GM18520 (cell line): ENCODE measurements around the gene LRP1.

ENCODE experiments used
- ATAC-seq: cut with Tn5 transposase; IDR thresholded peaks from one replicate; pipeline ENCODE4 v1.9.1; 2021; ENCODE audit not compliant: unreplicated experiment

LRP1 gene

DNA sequence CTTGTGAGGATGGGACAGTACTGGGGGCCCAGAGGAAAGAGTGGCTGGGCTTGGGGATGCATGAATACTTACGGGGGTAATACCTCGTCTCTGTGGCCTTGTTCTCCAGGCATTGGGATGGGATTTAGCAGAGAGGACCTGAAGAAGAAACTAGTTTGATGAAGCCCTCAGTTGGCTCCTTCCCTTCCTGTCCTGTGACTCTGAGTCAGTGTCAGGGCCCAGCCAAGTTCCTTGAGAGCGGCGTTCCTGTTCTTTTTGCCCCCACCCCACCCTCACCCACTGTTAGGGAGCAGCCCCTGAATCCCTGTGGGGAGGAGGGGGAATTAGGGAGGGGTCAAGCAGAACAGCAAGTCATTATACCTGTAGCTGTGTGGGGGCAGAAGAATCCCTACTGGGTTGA is 24.4 kb downstream of the LRP1 start:
- no peak for ATAC-seq

DNA sequence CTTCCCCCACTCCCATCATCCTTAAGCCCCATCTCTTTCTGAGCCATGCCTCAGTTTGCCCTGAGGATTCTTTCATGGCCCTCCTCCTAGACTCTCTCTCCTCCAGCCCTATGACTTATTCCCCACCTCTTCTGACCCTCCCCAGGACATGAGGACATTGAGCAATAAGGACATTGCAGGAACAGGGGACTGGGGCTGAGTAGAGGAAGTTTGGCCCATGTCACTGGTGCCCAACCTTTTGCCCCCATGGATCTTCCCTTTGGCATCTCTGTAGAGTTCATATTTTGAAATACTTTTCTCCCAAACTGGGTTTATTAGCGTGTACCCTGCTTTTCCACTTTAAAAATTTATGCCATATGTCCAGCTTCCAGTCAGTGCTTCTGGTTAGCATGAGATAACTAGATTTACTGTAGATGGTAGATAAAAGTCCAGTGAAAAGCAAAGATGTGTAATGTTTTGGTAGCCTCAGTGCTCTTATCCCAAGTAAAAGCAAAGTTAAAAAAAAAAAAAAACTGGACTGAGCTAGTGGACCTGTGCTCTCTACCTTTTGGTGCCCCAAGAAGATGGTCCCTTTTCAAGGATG is 25.2 kb downstream of the LRP1 start:
- ATAC-seq: no peak

GRCh38 chr12:57154076-57154475 is 25.8 kb downstream of the LRP1 start:
- no peak for ATAC-seq

DNA sequence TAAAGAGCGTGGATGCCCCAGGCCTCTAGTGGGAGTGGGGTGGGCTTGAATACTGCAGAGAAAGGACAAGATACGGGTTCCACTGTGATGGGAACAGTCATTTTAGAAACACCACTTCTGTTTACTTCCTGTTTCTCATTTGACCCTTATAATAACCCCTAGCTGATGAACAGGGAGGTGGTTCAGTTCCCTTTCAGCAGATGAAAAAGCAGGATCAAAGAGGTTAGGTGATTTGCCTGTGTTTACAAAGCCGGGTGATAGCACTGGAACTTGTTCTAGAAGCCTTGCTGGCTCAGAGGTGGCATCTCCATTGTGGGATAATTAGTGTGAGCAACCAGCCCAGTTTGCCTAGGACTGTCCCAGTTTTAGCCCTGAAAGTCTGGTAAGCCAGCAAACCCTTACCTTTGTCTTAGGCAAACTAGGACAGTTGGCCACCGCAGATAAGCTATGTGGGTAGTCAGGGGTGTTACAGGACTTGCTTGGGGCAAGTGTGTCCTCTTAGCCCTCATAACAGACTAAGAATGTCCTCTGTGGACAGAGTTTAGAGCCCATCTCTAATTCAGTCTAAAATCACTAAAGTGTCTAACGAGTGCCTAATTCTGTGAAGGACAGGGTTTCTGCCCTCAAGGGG is 26.6 kb downstream of the LRP1 start:
- ATAC-seq: no peak

DNA sequence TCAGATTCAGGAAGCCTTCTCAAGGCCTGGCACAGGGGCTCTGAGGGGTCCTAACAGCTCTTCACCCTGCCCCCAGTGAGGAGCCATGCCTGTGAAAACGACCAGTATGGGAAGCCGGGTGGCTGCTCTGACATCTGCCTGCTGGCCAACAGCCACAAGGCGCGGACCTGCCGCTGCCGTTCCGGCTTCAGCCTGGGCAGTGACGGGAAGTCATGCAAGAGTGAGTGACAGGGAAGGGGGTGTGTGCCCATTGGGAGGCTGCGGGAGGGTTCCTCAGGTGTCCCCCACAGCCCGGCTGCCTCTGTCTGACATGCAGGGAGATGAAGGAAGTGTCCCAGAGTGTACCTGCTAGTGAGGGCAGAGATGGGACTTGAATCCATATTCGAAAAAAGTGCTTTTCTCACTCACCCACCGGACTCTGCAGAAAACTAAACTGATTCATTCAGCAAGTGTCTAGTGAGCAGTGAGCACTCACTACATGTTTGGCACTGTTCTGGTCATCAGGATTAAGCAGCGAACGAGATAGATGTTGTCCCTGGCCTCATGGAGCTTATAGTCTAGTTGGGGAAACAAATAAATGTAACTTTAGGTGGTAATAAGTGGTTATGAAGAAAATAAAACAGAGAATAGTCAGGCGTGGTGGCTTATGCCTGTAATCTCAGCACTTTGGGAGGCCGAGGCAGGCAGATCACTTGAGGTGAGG is 28.6 kb downstream of the LRP1 start:
- ATAC-seq: no peak

- ATAC-seq: no peak
Observed at GRCh38 chr12:57157588-57158173, 29.4 kb downstream of the LRP1 start.

GRCh38 chr12:57158186-57158585 is 29.9 kb downstream of the LRP1 start:
- ATAC-seq: no peak

DNA sequence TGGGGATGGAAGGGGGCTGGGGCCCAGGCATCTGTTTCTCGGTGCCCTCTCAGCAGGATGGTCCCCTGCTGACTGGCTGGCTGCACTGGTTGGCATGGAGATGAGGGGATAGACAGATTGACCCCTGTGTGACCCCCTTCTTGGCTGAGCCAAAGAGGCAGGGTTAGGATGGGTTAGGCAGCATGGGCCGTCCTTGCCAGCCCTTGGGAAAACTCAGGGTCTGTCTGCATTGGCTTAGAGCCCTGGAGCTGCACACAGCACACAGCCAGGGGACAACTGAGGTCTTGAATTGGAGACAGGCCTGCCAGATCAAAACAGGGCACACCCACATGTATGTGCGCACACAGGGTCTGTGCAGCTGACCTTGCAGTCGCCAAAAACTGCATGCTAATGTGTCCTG is 30.4 kb downstream of the LRP1 start:
- ATAC-seq: no peak

DNA sequence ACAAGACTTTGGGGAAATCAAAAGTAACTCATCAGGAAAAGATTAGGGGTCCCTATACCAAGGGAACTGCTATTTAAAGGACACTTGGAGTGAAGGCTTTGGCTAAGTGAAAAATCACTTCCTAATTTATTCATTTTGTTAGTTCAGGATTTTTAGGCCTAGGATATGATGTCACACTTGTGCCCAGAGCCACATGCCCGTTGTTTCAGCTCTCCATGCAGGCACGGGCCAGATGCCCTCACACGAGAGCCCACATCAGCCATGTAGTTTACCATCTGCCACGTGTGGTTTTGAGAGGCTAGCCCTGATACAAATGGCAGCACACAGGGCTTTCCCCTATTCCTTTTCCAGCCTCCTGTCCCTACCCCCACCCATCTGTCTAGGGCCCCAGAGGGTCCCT is 31.0 kb downstream of the LRP1 start:
- ATAC-seq: no peak

DNA sequence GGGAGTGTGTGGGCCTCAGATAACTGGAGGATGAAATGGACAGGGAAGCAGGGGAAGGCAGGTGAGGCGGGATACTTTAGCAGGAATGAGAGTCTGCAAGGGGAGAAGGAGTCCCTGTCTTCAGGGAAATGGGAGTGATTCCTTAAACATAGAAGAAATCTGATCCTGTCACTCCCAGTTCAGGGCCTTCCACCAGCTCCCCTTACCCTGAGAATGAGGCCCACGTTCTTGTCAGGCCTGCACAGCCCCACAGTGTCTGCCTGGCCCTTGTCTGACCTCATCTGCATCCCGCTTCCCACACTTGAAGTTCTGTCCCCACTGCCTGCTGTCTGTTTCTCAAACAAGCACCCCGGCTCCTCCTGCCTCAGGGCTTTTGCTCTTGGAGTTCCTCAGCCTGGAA is 31.8 kb downstream of the LRP1 start:
- no peak for ATAC-seq

DNA sequence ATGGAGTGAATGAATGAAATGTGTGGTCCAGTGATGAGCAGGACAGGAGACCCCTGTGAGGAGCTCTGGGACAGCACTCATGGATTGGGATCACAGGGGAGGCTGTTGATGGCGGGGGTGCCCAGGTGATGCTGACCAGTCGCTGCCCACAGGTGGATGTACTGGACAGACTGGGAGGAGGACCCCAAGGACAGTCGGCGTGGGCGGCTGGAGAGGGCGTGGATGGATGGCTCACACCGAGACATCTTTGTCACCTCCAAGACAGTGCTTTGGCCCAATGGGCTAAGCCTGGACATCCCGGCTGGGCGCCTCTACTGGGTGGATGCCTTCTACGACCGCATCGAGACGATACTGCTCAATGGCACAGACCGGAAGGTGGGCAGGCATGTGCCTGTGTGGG is 32.5 kb downstream of the LRP1 start:
- no peak for ATAC-seq

DNA sequence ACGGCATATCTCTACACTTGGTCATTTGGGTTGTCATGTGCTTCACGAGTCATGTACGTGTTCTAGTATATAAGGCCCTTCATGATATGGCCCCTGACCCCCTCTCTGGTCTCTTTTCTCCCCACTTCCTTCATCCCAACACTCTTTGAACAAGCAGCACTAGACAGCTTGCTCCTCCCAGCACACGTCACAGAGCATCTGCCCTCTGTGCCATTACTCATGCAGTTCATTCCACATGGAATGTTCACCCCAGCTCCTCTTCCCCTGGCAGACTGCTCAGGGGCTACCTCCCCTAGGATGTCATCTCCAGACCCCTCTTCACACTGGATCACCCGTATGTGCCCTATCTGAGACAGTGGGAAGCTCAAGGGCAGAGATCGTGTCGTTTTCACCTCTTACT is 33.2 kb downstream of the LRP1 start:
- no peak for ATAC-seq

- ATAC-seq: no peak
Observed at GRCh38 chr12:57162553-57163125, 34.4 kb downstream of the LRP1 start.

- ATAC-seq: no peak
Observed at GRCh38 chr12:57164454-57164853, 36.2 kb downstream of the LRP1 start.

- ATAC-seq: no peak
Observed at GRCh38 chr12:57164966-57165625, 36.8 kb downstream of the LRP1 start.

DNA sequence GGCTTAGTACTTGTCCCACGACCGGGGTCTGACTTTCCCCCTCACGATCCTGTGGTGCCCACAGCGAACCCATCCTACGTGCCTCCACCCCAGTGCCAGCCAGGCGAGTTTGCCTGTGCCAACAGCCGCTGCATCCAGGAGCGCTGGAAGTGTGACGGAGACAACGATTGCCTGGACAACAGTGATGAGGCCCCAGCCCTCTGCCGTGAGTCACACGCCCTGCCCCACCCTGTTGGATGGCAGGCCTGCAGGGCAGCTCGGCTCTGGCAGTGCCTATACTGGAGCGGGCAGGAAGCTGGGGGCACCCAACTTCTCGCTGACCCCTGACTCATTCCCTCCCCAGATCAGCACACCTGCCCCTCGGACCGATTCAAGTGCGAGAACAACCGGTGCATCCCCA is 37.5 kb downstream of the LRP1 start:
- ATAC-seq: no peak

GRCh38 chr12:57166971-57167371 is 38.7 kb downstream of the LRP1 start:
- no peak for ATAC-seq

- ATAC-seq: no peak
Observed at GRCh38 chr12:57168058-57168457, 39.8 kb downstream of the LRP1 start.

DNA sequence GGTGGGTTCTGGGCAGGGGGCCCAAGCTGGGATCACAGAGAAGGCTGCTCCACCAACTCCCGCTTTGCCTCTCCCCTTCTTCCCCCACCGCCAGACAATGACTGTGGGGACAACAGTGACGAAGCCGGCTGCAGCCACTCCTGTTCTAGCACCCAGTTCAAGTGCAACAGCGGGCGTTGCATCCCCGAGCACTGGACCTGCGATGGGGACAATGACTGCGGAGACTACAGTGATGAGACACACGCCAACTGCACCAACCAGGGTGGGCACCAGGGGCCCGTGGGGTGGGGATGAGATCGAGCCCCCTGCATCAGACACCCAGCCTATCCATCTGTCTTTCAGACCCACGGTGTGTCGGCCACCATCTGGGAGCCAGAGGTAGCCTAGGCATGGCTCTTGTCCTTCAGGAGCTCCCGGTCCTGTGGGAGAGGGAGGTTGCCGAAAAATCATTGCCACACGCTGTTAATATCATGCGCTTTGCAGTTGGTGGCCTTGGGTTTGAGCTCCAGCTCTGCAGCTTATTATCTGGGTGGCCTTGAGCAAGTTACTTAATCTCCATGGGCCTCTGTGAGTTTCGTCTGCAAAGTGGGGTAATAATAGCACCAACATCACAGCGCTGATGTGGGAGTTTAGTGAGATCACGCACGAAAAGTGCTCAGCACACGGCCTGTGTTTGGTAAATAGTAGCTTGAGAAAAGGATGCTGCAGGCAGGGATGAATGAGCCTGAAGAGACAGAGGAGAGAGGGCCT is 40.9 kb downstream of the LRP1 start:
- ATAC-seq: no peak

DNA sequence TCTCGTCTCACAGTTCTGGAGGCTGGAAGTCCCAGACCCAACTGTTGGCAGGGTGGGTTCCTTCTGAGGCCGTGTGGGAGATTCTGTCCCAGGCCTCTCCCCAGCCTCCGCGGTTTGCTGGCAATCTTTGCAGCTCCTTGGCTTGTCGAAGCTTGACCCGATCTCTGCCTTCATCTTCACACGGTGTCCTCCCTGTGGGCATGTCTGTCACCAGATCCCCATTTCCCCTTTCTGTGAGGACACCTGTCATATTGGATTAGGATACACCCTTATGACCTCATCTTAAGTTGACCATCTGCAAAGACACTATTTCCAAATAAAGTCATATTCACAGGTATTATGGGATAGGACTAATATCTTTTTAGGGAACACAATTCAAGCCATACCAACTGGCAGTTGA is 41.7 kb downstream of the LRP1 start:
- no peak for ATAC-seq

- no peak for ATAC-seq
Observed at GRCh38 chr12:57170408-57170807, 42.1 kb downstream of the LRP1 start.
